Heart left ventricle (tissue), 16 donors: Measurements from ENCODE around the gene INTS2. TPM values are rescaled to one million over a fixed set of nuclear protein-coding genes. Genes with fewer than 3 reads are reported as not detected.

ENCODE experiments used
- ATAC-seq, 4 donors: fragments of 200-7000 bp; cut with Tn5 transposase; one replicate each; pipeline ENCODE4 v1.9.1; 2020 to 2022; ENCODE audit warnings: moderate library complexity in 4 of 4, mild to moderate bottlenecking in 3 of 4, moderate number of reproducible peaks in 1 of 4
- DNase-seq, 5 donors: peaks; one replicate each; pipeline ENCODE4 v3.0.0-alpha.2; 2020
- H3K27ac ChIP-seq, 12 donors: fragments of 200-600 bp; sonication (generic) in 4 of 12; one replicate each; pipeline versions ENCODE4 v1.5.0 to v1.8.0; 2016 to 2022; ENCODE audit warnings: mild to moderate bottlenecking in 2 of 12
- H3K27me3 ChIP-seq, 9 donors: fragments of 200-600 bp; sonication (generic) in 2 of 9; one replicate each; pipeline versions ENCODE4 v1.5.1 to v1.8.0; 2016 to 2022; ENCODE audit warnings: mild to moderate bottlenecking in 3 of 9
- H3K36me3 ChIP-seq, 9 donors: fragments of 200-600 bp; sonication (generic) in 2 of 9; one replicate each; pipeline versions ENCODE4 v1.5.0 to v1.8.0; 2018 to 2022; ENCODE audit warnings: mild to moderate bottlenecking in 2 of 9
- H3K4me1 ChIP-seq, 12 donors: fragments of 200-600 bp; sonication (generic) in 4 of 12; one replicate each; pipeline versions ENCODE4 v1.5.0 to v1.8.0; 2016 to 2022; ENCODE audit warnings: mild to moderate bottlenecking in 3 of 12
- H3K4me3 ChIP-seq, 12 donors: fragments of 200-600 bp; sonication (generic) in 4 of 12; one replicate each; pipeline versions ENCODE4 v1.5.0 to v1.8.0; 2017 to 2022; ENCODE audit warnings: mild to moderate bottlenecking in 9 of 12, moderate library complexity in 4 of 12
- H3K9me3 ChIP-seq, 12 donors: fragments of 200-600 bp; sonication (generic) in 4 of 12; one replicate each; pipeline versions ENCODE4 v1.5.0 to v1.8.0; 2016 to 2022; ENCODE audit warnings: mild to moderate bottlenecking in 1 of 12
- CTCF ChIP-seq, 12 donors: fragments of 200-600 bp; sonication (generic) in 4 of 12; IDR thresholded peaks; one replicate each; pipeline versions ENCODE4 v1.5.0 to v1.8.0; 2018 to 2022; ENCODE audit warnings: antibody characterized with exemption in 12 of 12, mild to moderate bottlenecking in 5 of 12
- POLR2A ChIP-seq, 2 donors: fragments of 450-650 bp; IDR thresholded peaks; one replicate each; pipeline ENCODE4 v1.6.1; 2017; ENCODE audit warnings: antibody characterized with exemption in 2 of 2, mild to moderate bottlenecking in 2 of 2, moderate library complexity in 2 of 2
- WGBS, 4 donors: extraction: QIAGEN DNeasy Blood & Tissue Kit in 2 of 4; methylation state at CpG; one replicate each; pipeline versions ENCODE4 v1.1.5 to v1.1.7; 2013 to 2018; 5-methylcytosine and 5-hydroxymethylcytosine counted together
- intact Hi-C, 10 donors: fragments of 100-400 bp; cut with DNase I; formaldehyde crosslinking; loops; one replicate each; pipeline versions ENCODE4 v1.11.1 to v1.14.2; 2022
- polyA plus RNA-seq, 2 donors: library from polyadenylated mRNA; stranded (reverse); fragments of 200-250 nt; gene quantifications; one replicate each; pipeline ENCODE4 v1.2.3, GENCODE V29; 2013
- total RNA-seq, 9 donors: library from RNA; depleted of rRNA in 2 of 9; stranded (reverse); fragments of >200 nt in 2 of 9; fragmentation: NEBNext Ultra II Directional in 3 of 9; extraction: Animal tissue kit (Norgen Biotek cat#: 25700) in 3 of 9; gene quantifications; one replicate each; pipeline versions ENCODE4 v1.1.0 to v1.2.4, GENCODE V29; 2016 to 2023
- donor health status: ischemic (EF 13 %, LVEDD 7.1; RV severe dilation, severe dysfunction).
- donor health status: healthy with polysubstance abuse.
- donor health status: DM: no; HTN: yes; CAD: no.
- donor health status: DM: no; HTN: no; CAD: no.
- donor health status: ischemic (EF 25% LVEDD 6.9; RV normal size, moderate dysfunction).
- donor health status: ischemic (EF 25% LVEDD 5.7; RV mildly dilated, moderate dysfunction).
- donor health status: healthy.
- donor health status: DM: yes; HTN: yes; CAD: no.
- donor health status: ischemic (EF 35%, LVEDD 5.7; RV mildly dilated, moderate dysfunction).
- donor health status: nonischemic (EF 11% LVEDD 7.7; RV severe dilation, severe dysfunction).
- donor health status: DM: yes; HTN: yes; CAD: no.
- donor health status: PGD.
- donor health status: ischemic (EF 29% LVEDD 5.4; RV normal size, mild dysfunction).
- donor health status: nonischemic (EF 23%, LVEDD 6.1; RV moderate dilation, normal function).

Gene INTS2
- total and polyA plus RNA-seq, 11 donors = 3.0 to 16.6 (median 9.5) TPM

DNA sequence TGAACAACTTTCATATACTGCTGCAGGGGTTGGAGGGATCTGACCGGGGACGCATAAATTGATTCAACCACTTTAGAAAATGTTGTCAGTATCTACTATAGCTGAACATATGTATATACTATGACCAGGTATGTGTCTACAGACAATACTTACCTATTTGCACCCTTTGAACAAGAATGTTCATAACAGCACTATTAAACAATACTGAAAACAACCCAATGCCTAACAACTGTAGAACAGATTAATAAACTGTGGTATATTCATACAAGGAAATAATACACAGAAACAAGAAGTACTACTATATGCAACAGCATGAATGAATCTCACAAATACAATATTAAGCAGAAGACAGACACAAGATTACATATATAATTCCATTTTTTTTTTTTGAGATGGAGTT is 74.9 kb downstream of the INTS2 start:
- 95 to 98% (median 97%) methylated on average over 2 of the region's 2 CpGs for WGBS, 4 donors
- H3K36me3 ChIP-seq = no peaks in the 10 kb centered on the region

GRCh38 chr17:61849674-61850073 is 78.1 kb downstream of the INTS2 start:
- Histone ChIP-seq H3K9me3 (no peaks in the 10 kb centered on the region), H3K4me1 (no peaks in the 10 kb centered on the region), H3K27ac (no peak overlapping the region), H3K4me3 (no peak overlapping the region), H3K36me3 (no peaks in the 10 kb centered on the region), H3K27me3 (no peaks in the 10 kb centered on the region)
- ATAC-seq (no peak), DNase-seq (no peak)
- TF ChIP-seq POLR2A (IDR thresholded peaks at IDR 0.05) (no peak), CTCF (IDR thresholded peaks at IDR 0.05) (no peak)
- intact Hi-C loops = loop anchor here in 2 of 10 donors (10.0 kb wide), 1 partner anchor 1135 kb away; no protein-coding TSS in a partner anchor

More for the DNA sequence above, 74.9 kb downstream of the INTS2 start:
- intact Hi-C loops = no loop called here
- Histone ChIP-seq H3K27ac (no peak overlapping the region), H3K4me3 (no peak overlapping the region), H3K27me3 (no peaks in the 10 kb centered on the region), H3K9me3 (no peaks in the 10 kb centered on the region), H3K4me1 (no peaks in the 10 kb centered on the region)
- ATAC-seq (no peak), DNase-seq (no peak)
- TF ChIP-seq CTCF (IDR thresholded peaks at IDR 0.05) = no peak
- TF ChIP-seq POLR2A (IDR thresholded peaks at IDR 0.05) = no peak

DNA sequence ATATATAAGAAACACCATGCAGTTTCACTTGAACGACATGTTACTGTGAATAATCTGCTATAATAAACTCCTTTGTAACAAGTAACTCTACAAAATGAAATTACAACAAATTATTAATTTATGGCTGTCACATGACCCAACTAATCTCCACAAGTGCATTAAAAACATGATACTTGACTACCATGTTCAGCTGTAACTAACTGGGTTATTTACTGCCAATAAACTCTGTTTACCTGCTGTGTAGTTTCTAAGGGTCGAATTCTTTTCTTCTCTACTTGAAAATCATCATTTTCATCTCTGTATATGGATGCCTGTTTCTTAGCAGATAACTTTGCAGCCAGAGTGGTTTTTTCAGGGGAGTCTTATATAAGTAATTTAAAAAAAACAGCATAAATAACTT is 78.9 kb downstream of the INTS2 start:
- Histone ChIP-seq H3K27ac (no peak overlapping the region), H3K4me1 (no peaks in the 10 kb centered on the region), H3K27me3 (no peaks in the 10 kb centered on the region), H3K36me3 (no peaks in the 10 kb centered on the region), H3K9me3 (no peaks in the 10 kb centered on the region), H3K4me3 (no peak overlapping the region)
- 92 to 93% (median 92%) methylated on average over 2 of the region's 2 CpGs for WGBS, 4 donors
- DNase-seq = no peak
- no peak for TF ChIP-seq POLR2A (IDR thresholded peaks at IDR 0.05)
- TF ChIP-seq CTCF (IDR thresholded peaks at IDR 0.05) = no peak
- no peak for ATAC-seq
- intact Hi-C loops = loop anchor here in 2 of 10 donors (10.0 kb wide), 1 partner anchor 1134 kb away; no protein-coding TSS in a partner anchor

GRCh38 chr17:61848247-61848646 is 79.5 kb downstream of the INTS2 start:
- Histone ChIP-seq H3K27ac (no peak overlapping the region), H3K4me1 (no peaks in the 10 kb centered on the region), H3K36me3 (no peaks in the 10 kb centered on the region), H3K9me3 (no peaks in the 10 kb centered on the region), H3K27me3 (no peaks in the 10 kb centered on the region), H3K4me3 (no peak overlapping the region)
- intact Hi-C loops = loop anchor here in 2 of 10 donors (10.0 kb wide), 1 partner anchor 1133 kb away; no protein-coding TSS in a partner anchor
- DNase-seq (no peak), ATAC-seq (no peak)
- TF ChIP-seq POLR2A (IDR thresholded peaks at IDR 0.05) (no peak), CTCF (IDR thresholded peaks at IDR 0.05) (no peak)
- WGBS, 4 donors = 90 to 96% (median 94%) methylated on average over 2 of the region's 2 CpGs
